SW480 (cell line): Measurements from ENCODE around the gene ENO2.
"Not testable (repeated sequence)": the region's sequence is repeated elsewhere in the genome, so short reads cannot be mapped to it uniquely, and the experiment has no call there.

Experiments
- DNase-seq: peaks from one replicate; pipeline ENCODE4 v3.0.0-alpha.2; 2016; ENCODE audit warnings: low spot score

Gene ENO2

DNA sequence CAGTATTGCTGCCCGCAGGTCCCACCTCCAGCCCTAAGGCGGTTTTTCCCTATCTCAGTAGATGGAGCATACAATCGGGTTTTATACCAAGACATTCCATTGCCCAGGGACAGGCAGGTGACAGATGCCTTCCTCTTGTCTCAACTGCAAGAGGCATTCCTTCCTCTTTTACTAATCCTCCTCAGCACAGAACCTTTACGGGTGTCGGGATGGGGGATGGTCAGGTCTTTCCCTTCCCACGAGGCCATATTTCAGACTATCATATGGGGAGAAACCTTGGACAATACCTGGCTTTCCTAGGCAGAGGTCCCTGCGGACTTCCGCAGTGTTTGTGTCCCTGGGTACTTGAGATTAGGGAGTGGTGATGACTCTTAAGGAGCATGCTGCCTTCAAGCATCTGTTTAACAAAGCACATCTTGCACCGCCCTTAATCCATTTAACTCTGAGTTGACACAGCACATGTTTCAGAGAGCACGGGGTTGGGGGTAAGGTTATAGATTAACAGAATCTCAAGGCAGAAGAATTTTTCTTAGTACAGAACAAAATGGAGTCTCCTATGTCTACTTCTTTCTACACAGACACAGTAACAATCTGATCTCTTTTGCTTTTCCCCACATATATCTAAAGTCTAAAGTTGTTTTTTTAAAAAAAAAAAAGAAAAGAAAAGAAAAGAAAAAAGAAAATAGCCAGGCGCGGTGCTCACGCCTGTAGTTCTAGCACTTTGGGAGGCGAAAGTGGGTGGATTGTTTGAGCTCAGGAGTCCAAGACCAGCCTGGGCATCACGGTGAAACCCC, 28.0 kb upstream of the ENO2 start:
- not testable (repeated sequence) for DNase-seq

DNA sequence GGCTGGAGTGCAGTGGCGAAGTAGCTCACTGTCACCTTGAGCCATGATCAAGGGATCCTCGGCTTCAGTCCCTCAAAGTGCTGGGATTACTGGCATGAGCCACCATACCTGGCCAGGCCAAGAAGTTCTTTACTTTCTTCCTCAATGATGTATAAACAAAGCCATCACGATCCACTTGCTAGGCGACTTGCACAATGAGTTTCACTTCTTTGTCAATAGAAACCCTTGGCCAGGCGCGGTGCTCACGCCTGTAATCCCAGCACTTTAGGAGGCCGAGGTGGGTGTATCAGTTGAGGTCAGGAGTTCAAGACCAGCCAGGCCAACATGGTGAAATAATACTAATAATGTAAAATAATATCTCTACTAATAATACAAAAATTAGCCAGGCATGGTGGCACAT, 26.9 kb upstream of the ENO2 start:
- DNase-seq, result no peak

DNA sequence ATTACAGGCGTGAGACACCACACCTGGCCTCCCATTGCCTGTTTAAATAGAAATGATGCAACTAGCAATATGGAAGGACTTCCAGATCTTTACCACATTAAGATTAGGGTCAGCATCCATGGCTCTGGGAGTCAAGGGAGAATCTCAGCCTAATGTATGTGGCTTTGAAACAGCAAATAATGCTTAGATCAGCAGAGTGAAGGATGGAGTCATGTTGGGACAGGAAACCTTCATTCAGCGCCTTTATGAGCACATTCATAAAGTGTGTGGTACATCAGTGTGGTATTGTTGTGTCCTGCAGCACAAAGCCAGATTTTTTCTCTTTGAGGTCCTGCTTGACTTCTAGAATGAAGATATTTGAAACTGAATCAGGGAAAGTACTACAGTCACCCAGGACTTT, 26.0 kb upstream of the ENO2 start:
- DNase-seq, result no peak

DNA sequence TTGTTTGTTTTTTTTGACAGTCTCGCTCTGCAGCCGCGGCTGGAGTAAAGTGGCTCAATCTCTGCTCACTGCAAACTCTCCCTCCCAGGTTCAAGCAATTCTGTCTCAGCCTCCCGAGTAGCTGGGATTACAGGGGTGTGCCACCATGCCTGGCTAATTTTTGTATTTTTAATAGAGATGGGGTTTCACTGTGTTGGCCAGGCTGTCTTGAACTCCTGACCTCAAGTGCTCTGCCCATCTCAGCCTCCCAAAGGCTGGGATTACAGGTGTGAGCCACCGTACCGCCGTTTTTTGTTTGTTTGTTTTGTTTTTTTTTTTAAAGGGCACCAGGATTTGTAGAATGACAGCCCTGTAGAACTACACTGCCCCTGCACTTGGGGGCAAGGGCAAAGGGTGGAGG, 25.6 kb upstream of the ENO2 start:
- DNase-seq, result not testable (repeated sequence)

DNA sequence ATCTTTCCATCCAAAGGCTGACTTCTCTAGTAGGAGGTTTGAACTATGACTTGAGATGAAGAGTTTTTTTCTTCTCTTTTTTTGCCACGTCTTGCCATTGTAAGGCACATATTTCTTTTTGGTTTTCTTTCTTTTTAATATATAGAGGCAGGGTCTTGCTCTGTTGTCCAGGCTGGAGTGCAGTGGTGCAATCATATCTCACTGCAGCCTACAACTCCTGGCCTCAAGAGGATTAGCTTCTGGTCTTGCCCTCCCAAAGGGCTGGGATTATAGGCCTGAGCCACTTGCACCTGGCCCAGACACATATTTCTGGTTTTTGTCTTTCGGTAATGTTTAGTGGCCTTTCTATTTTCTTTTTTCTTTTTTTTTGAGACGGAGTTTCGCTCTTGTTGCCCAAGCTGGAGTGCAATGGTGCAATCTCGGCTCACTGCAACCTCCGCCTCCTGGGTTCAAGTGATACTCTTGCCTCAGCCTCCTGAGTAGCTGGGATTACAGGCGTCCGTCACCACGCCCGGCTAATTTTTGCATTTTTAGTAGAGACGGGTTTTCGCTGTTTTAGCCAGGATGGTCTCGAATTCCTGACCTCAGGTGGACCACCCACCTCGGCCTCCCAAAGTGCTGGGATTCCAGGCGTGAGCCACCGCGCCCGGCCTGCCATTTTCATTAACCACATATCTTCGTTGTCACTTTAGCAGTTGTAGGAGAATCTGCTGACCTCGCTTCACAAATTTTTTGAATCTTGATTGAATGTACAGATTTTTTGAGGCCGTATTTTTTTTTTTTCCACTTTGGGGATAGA, 24.4 kb upstream of the ENO2 start:
- DNase-seq, result not testable (repeated sequence)

- DNase-seq, result peak; percentile 98
Measured at GRCh38 chr12:6890789-6891645, 23.4 kb upstream of the ENO2 start.

- no peak for DNase-seq
Measured at GRCh38 chr12:6891646-6892001, 22.8 kb upstream of the ENO2 start.

- not testable (repeated sequence) for DNase-seq
Measured at GRCh38 chr12:6892683-6893082, 21.7 kb upstream of the ENO2 start.

- no peak for DNase-seq
Measured at GRCh38 chr12:6894321-6894720, 20.1 kb upstream of the ENO2 start.

DNA sequence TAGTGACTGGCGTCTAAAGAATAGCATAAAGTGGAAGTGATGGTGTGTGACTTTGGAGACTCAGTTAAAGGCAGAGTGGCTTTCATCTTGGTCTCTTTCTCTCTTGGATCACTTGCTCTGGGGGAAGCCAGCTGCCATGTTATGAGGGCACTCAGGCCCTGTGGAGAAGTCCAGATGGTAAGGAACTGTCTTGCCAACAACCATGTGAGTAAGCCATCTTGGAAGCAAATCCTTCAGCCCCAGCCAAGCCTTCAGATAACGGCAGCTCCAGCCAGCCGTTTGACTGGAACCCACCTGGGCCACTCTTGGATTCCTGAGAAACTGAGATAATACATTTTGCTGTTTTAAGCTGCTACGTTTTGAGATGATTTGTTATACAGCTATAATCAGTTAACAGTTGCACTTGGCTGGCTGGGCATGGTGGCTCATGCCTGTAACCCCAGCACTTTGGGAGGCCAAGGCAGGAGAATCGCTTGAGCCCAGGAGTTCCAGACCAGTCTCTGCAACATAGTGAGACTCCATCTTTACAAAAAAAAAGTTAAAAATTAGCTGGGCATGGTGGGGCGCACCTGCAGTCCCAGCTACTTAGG, 17.4 kb upstream of the ENO2 start:
- no peak for DNase-seq

- DNase-seq, result no peak
Measured at GRCh38 chr12:6899427-6899826, 15.0 kb upstream of the ENO2 start.

DNA sequence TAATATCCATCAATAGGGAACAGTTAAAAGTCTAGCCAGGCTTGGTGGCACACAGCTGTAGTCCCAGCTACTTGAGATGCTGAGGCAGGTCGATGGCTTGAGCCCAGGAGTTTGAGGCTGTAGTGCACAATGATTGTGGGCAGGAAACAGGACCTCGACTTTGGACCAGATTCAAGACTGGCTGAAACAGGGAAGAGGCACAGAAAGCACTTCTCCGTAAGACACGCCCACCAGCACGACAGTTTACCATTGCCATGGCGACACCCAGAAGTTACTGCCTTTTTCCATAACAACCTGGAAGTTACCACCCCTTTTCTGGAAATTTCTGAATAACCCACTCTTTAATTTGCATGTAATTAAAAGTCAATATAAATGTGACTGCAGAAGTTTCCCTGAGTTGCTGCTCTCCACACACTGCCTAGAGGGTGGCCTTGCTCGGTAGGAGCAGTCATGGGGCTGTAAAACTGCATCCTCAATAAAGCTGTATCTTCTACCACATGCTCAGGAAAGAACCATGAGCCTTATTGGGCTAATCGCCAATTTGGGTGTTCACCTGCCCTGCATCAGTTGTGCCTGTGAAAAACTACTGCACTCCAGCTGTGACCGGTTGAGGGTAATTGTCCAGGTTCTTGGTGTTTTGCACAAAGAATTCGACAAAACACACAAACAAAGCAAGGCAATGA, 14.4 kb upstream of the ENO2 start:
- peak; percentile 34 for DNase-seq

GRCh38 chr12:6902448-6902847, 11.9 kb upstream of the ENO2 start:
- no peak for DNase-seq

DNA sequence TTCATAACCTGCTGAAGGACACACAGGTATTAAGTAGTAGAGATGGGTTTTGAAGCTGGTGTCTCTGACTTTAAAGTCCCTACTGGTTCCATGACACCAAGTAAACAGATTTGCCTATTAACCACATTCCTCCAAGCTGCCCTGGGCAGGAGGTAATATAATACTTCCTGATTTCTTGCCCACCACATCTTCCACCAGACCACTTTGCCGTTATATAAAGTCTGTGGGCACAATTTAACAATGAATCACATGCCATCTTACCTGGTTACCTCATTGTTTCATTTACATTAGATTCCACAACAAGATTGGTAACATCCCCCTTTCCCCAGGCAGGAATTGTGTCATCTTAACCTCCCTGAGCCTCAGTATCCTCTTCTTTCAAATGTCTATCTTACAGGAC, 10.7 kb upstream of the ENO2 start:
- peak; percentile 76 for DNase-seq

DNA sequence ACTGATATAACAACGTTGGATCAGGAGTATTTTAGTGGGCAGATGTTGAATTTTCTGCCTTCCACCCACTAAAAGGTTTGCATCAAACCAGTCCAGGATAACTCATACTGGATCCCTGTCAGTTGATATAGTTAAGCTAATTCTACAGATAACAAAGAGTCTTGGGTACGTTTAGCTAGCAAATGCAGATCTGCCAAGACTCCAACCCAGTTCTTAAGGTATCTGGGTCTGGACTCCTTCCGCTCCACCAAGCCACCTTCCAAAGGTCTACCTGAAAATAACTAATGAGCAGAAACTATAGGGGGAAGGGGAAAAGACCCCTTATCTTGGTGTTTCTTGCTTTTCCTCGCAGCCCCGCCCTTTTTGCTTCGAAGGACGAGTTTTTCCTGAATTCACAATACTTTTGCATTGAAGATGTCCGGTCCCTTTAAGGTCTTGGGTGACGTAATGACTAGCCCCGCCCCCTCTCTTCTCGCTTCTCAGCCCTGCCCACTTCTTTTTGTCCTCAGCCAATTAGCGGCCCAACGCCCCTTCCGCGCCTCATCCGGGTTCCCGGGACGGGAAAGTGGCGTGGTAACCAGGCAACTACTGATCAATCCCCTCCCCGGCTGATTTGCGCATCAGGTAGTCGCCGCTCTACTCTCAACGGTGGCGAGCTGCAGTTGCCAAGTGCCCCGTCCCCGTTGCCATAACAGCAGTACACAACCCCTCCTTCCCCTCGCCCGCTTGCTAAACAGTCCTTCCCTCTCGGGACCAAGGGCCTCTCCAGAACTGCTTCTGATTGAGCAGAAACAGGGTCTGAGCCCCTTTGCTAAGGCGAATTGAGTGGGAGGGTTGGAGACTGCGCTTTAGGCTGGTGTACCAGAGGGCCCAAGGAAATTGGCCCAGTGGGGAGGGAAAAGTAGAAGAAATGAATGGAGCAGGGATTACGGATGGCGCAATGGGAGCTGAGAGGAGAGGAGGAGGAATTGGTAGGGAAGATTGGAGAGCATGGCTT, 9.8 kb upstream of the ENO2 start, which contains the start of gene LRRC23:
Gene LRRC23 (plus strand): TSS at position 543 of the 997 bp plus-strand sequence. CDS start 812 bp downstream, outside the sequence.
- DNase-seq, result peak; percentile 95

- DNase-seq, result no peak
Measured at GRCh38 chr12:6905414-6906040, 8.9 kb upstream of the ENO2 start.

GRCh38 chr12:6908141-6908540, 6.2 kb upstream of the ENO2 start:
- not testable (repeated sequence) for DNase-seq

- no peak for DNase-seq
Measured at GRCh38 chr12:6909421-6910145, 4.8 kb upstream of the ENO2 start.
